HepG2 (cell line): ENCODE results near the gene OARD1. TPM values are rescaled to one million over a fixed set of nuclear protein-coding genes. Genes with fewer than 3 reads are reported as not detected.

Experiments used
- ARNT2 ChIP-seq: sonication (generic); formaldehyde crosslinking; IDR thresholded peaks from 2 replicates; pipeline ENCODE4 v1.8.0; 2022; ENCODE audit warnings: mild to moderate bottlenecking, low read depth, missing genetic modification reagents, moderate library complexity
- FOXA3 ChIP-seq: IDR thresholded peaks from 2 replicates; pipeline ENCODE4 v1.6.1; 2016; ENCODE audit warnings: missing genetic modification reagents, missing compliant biosample characterization
- FOXC1 ChIP-seq: sonication (generic); formaldehyde crosslinking; IDR thresholded peaks from 2 replicates; pipeline ENCODE4 v1.8.0; 2022; ENCODE audit warnings: mild to moderate bottlenecking, missing genetic modification reagents, borderline replicate concordance
- HES4 ChIP-seq: sonication (generic); formaldehyde crosslinking; IDR thresholded peaks from 2 replicates; pipeline ENCODE4 v1.9.0; 2021; ENCODE audit warnings: mild to moderate bottlenecking, missing genetic modification reagents, borderline replicate concordance
- HIVEP1 ChIP-seq: sonication (generic); formaldehyde crosslinking; IDR thresholded peaks from 2 replicates; pipeline ENCODE4 v1.4.0; 2020; ENCODE audit warnings: mild to moderate bottlenecking, missing genetic modification reagents
- KAT8 ChIP-seq: IDR thresholded peaks from 2 replicates; pipeline ENCODE4 v1.6.1; 2016; ENCODE audit warnings: missing genetic modification reagents, missing compliant biosample characterization
- MEIS2 ChIP-seq: sonication (generic); formaldehyde crosslinking; IDR thresholded peaks from 2 replicates; pipeline ENCODE4 v1.9.0; 2021; ENCODE audit warnings: mild to moderate bottlenecking, missing genetic modification reagents
- MNT ChIP-seq: fragments of 450-650 bp; IDR thresholded peaks from 2 replicates; pipeline ENCODE4 v1.6.1; 2016
- MZF1 ChIP-seq: sonication (generic); formaldehyde crosslinking; IDR thresholded peaks from 2 replicates; pipeline ENCODE4 v1.8.1; 2023; ENCODE audit warnings: mild to moderate bottlenecking, missing genetic modification reagents, borderline replicate concordance
- POGK ChIP-seq: sonication (generic); formaldehyde crosslinking; conservative IDR thresholded peaks from 2 replicates; pipeline ENCODE4 v1.8.0; 2022; ENCODE audit warnings: mild to moderate bottlenecking, moderate library complexity, missing genetic modification reagents
- SAFB2 ChIP-seq: sonication (generic); formaldehyde crosslinking; IDR thresholded peaks from 2 replicates; pipeline ENCODE4 v1.5.1; 2020; ENCODE audit warnings: missing genetic modification reagents, low read depth, mild to moderate bottlenecking, borderline replicate concordance
- SALL1 ChIP-seq: sonication (generic); formaldehyde crosslinking; IDR thresholded peaks from 2 replicates; pipeline ENCODE4 v1.8.0; 2022; ENCODE audit warnings: mild to moderate bottlenecking, missing genetic modification reagents
- ZFAT ChIP-seq: sonication (generic); formaldehyde crosslinking; conservative IDR thresholded peaks from 2 replicates; pipeline ENCODE4 v1.8.1; 2023; ENCODE audit warnings: missing genetic modification reagents, inconsistent platforms
- ZFY ChIP-seq: sonication (generic); formaldehyde crosslinking; IDR thresholded peaks from 2 replicates; pipeline ENCODE4 v1.4.0; 2020; ENCODE audit warnings: missing genetic modification reagents
- ZNF333 ChIP-seq: sonication (generic); formaldehyde crosslinking; IDR thresholded peaks from 2 replicates; pipeline ENCODE4 v1.4.0; 2020; ENCODE audit warnings: mild to moderate bottlenecking, missing genetic modification reagents, borderline replicate concordance
- ZNF343 ChIP-seq: sonication (generic); formaldehyde crosslinking; IDR thresholded peaks from 2 replicates; pipeline ENCODE4 v1.4.0; 2020; ENCODE audit warnings: mild to moderate bottlenecking, missing genetic modification reagents
- ZNF441 ChIP-seq: sonication (generic); formaldehyde crosslinking; IDR thresholded peaks from 2 replicates; pipeline ENCODE4 v1.7.0; 2021; ENCODE audit warnings: missing genetic modification reagents, borderline replicate concordance
- ZNF543 ChIP-seq: sonication (generic); formaldehyde crosslinking; IDR thresholded peaks from 2 replicates; pipeline ENCODE4 v1.4.0; 2020; ENCODE audit warnings: mild to moderate bottlenecking, missing genetic modification reagents
- ZNF572 ChIP-seq: sonication (generic); formaldehyde crosslinking; IDR thresholded peaks from 2 replicates; pipeline ENCODE4 v1.5.1; 2020; ENCODE audit warnings: mild to moderate bottlenecking, missing genetic modification reagents
- ZNF883 ChIP-seq: sonication (generic); formaldehyde crosslinking; IDR thresholded peaks from 2 replicates; pipeline ENCODE4 v1.5.1; 2020; ENCODE audit warnings: mild to moderate bottlenecking, missing genetic modification reagents; ENCODE audit errors: not compliant biosample characterization
- polyA plus RNA-seq, 8 experiments: library from polyadenylated mRNA; depleted of rRNA in 3 of 8; stranded (reverse) in 7 of 8; unstranded in 1 of 8; fragments of >200 nt; fragmentation: Illumina TruSeq in 4 of 8; extraction: Trizol in 4 of 8; gene quantifications; 2 replicates each; pipeline versions ENCODE4 v1.2.1 to v1.2.3, GENCODE V29; 2011 to 2016; ENCODE audit warnings: low read depth in 4 of 8, missing spikeins in 1 of 8, mixed read lengths in 1 of 8; ENCODE audit not compliant: insufficient read depth in 1 of 8
- total RNA-seq, 5 experiments: library from RNA; depleted of rRNA; stranded (reverse); fragments of >200 nt; fragmentation: Illumina TruSeq; extraction: Trizol; gene quantifications; 2 replicates each; pipeline ENCODE4 v1.2.3, GENCODE V29; 2016; ENCODE audit warnings: low read depth in 1 of 5
- TF ChIP-seq, protein P1 (sequence below): sonication (generic); formaldehyde crosslinking; conservative IDR thresholded peaks from 2 replicates; pipeline ENCODE4 v1.8.0; 2022; ENCODE audit warnings: missing genetic modification reagents
- TF ChIP-seq, protein P2 (sequence below): sonication (generic); formaldehyde crosslinking; IDR thresholded peaks from 2 replicates; pipeline ENCODE4 v1.4.0; 2020; ENCODE audit warnings: missing genetic modification reagents, mild to moderate bottlenecking, borderline replicate concordance

Gene OARD1
- total and polyA plus RNA-seq, 2 of the 13 experiments (the other 11 are each of a cell fraction or from before 2014, with no cell fraction given) = 18.4 to 49.0 TPM

DNA sequence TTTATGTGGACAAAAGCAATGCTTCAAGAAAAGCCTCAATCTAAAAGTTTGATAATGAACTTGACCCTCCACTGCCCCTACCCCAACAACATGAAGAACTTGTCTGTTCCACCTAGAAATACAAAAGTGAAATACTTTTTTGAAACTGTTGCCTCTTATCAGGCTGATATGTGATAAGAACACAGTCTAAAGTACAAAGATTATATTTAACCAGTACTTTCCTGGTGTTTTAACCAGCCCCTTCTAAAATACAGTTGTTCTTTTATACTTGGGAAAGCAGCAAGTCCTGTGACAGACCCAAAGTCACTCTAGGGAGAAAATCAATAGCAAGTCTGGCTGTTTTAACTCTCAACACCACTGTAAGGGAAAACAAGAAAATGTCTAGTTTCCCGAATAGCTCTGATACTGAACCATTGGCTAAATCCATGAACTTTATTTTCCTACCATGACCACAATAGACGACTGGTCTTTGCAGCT is 6.6 kb downstream of the OARD1 start (continued):
- TF ChIP-seq SAFB2 (CRISPR knock-in tag) (no peak; the same call in 1 of the 2 replicates), FOXA3 (peak; percentile 75), MEIS2 (CRISPR knock-in tag) (no peak), FOXC1 (no peak), ZNF343 (CRISPR knock-in tag) (no peak), POGK (CRISPR knock-in tag) (no peak; the same call in 1 of the 2 replicates), MZF1 (CRISPR knock-in tag) (no peak), ZNF543 (CRISPR knock-in tag) (no peak), HIVEP1 (CRISPR knock-in tag) (no peak), ZFAT (CRISPR knock-in tag) (no peak), ZNF441 (no peak), ZNF333 (CRISPR knock-in tag) (no peak), ZFY (CRISPR knock-in tag) (no peak), ARNT2 (no peak), HES4 (no peak), ZNF572 (CRISPR knock-in tag) (no peak), MNT (no peak), SALL1 (CRISPR knock-in tag) (no peak; the same call in 1 of the 2 replicates), ZNF883 (CRISPR knock-in tag) (no peak), KAT8 (CRISPR knock-in tag) (peak; percentile 51; the same call in 1 of the 2 replicates)
- TF ChIP-seq, protein P1, sequence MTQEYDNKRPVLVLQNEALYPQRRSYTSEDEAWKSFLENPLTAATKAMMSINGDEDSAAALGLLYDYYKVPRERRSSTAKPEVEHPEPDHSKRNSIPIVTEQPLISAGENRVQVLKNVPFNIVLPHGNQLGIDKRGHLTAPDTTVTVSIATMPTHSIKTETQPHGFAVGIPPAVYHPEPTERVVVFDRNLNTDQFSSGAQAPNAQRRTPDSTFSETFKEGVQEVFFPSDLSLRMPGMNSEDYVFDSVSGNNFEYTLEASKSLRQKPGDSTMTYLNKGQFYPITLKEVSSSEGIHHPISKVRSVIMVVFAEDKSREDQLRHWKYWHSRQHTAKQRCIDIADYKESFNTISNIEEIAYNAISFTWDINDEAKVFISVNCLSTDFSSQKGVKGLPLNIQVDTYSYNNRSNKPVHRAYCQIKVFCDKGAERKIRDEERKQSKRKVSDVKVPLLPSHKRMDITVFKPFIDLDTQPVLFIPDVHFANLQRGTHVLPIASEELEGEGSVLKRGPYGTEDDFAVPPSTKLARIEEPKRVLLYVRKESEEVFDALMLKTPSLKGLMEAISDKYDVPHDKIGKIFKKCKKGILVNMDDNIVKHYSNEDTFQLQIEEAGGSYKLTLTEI (CRISPR knock-in tag) = no peak
- TF ChIP-seq, protein P2, sequence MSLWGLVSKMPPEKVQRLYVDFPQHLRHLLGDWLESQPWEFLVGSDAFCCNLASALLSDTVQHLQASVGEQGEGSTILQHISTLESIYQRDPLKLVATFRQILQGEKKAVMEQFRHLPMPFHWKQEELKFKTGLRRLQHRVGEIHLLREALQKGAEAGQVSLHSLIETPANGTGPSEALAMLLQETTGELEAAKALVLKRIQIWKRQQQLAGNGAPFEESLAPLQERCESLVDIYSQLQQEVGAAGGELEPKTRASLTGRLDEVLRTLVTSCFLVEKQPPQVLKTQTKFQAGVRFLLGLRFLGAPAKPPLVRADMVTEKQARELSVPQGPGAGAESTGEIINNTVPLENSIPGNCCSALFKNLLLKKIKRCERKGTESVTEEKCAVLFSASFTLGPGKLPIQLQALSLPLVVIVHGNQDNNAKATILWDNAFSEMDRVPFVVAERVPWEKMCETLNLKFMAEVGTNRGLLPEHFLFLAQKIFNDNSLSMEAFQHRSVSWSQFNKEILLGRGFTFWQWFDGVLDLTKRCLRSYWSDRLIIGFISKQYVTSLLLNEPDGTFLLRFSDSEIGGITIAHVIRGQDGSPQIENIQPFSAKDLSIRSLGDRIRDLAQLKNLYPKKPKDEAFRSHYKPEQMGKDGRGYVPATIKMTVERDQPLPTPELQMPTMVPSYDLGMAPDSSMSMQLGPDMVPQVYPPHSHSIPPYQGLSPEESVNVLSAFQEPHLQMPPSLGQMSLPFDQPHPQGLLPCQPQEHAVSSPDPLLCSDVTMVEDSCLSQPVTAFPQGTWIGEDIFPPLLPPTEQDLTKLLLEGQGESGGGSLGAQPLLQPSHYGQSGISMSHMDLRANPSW (CRISPR knock-in tag) = no peak
